DMS153 (cell line): ENCODE results near the gene CNTROB.

Experiments
- DNase-seq: peaks from one replicate; lab custom pipeline; 2025; lab: John Stamatoyannopoulos, UW

CNTROB gene

GRCh38 chr17:7931709-7932482 lies at the start of gene CNTROB, which contains the start of gene TRAPPC1:
TSS of gene CNTROB (plus strand) at chr17:7932206. CDS start at chr17:7933080, 874 bp downstream.
TSS of gene TRAPPC1 (minus strand) at chr17:7931946. CDS start at chr17:7931829, 117 bp downstream.
- DNase-seq = peak; percentile 92

DNA sequence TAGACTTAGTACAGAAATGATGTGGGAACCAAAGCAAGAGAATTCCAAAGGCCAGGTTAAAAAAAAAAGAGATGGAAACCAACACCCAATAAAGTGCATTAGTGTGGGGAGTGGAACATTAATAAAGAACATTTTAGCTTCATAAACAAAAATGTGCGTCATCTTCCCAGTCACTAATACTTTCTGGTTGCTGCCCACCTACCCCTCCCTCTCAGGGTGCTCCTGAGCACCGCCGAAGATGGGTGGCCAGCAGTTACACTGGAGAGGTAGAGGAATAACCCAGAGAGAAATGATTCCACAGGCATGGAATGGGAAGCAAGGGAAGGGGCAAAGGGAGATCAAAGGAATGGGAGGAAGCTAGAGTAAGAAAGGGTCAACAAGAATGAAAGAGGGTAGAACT lies 49.4 kb upstream of the CNTROB start:
- DNase-seq = no peak

GRCh38 chr17:7883781-7884386 lies 48.1 kb upstream of the CNTROB start:
- no peak for DNase-seq

DNA sequence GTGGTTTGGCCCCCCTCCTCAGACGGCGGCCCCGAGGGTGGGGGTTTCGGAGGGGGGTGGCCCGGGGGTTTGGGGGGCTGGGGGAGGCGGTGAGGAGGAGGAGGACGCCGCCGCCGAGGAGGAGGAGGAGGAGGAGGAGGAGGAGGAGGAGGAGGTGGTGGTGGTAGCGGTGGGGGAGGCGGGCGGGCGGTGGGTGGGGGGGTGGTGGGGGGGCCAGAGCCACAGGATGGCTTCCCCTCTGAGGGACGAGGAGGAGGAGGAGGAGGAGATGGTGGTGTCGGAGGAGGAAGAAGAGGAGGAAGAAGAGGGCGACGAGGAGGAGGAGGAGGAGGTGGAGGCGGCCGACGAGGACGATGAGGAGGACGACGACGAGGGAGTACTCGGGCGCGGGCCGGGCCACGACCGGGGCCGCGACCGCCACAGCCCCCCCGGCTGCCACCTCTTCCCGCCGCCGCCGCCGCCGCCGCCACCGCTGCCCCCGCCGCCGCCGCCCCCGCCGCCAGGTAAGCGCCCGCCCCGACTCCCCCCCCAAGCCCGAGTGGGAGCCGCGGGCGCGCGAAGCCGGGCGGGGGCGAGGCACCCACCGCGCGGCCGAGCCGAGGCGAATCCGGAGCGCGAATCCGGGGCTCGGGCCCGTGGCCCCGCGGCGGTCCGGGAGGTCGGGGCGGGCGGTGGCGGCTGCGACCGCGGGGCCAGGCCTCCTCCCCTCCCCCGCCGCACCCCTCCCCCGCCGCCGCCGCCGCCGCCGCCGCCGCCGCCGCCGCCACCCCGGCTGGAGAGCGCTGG lies 47.2 kb upstream of the CNTROB start:
- no peak for DNase-seq

- no peak for DNase-seq
These were observed 46.4 kb upstream of the CNTROB start for GRCh38 chr17:7885367-7886226.

DNA sequence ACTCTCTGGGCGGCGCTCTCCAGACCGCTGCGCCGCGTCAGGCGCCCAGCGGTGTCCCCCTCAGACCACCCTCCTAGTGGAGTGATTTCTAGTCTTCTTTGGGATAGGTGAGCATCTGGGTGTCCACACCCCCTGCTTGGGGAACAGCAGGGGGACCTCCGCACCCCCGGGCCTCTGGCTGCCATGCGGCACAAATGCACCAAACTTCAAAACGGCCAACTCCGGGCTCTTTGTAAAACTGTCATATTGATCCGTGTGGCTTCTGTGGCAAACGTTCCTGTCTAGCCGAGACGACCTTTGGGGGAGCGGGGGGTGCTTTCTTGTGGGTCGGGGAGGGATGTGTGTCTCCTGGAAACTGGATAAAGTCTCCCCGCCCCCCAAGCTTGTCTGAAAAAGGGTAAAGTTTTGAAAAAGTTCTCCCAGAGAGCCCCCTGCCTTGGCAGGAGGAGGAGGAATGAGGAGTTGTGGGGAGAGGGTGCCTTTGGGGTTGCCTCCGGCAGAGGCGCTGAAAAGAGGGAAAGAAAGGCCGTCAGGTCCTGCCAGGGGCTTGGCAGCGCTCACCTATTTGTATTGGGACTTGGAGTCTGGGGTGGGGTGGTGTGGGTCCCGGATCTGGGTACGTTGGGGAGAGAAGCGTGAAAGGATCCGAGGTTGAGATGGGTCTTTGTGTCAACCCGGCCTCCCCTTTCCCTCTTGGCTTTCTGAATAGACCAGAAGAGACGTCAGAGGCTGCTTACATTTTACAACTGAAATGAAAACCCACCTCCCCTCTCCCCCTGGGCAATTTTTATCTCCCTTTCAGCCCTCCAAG lies 45.6 kb upstream of the CNTROB start:
- no peak for DNase-seq

DNA sequence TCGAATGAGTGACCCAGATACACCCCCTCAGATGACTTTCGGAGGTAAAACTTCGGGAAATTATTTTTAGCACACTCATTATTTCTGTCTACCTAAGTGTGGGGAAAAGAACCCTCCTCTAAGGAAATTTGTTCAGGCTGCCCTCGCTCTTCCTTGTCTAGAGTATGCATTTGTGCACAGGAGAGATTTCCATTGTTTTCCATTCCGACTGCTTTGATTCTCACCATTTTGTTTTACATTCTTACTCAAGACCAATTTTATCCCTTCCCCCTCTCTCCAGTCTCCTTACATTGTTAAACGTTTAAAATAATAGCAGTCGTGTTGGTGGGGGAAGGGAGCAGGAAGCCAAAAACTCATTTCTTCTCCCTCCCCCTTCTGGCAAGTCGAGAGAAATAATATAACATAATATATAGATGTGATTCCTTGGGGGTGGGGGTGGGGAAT lies 44.9 kb upstream of the CNTROB start:
- no peak for DNase-seq

GRCh38 chr17:7887482-7888183 lies 44.4 kb upstream of the CNTROB start:
- DNase-seq = peak; percentile 84

DNA sequence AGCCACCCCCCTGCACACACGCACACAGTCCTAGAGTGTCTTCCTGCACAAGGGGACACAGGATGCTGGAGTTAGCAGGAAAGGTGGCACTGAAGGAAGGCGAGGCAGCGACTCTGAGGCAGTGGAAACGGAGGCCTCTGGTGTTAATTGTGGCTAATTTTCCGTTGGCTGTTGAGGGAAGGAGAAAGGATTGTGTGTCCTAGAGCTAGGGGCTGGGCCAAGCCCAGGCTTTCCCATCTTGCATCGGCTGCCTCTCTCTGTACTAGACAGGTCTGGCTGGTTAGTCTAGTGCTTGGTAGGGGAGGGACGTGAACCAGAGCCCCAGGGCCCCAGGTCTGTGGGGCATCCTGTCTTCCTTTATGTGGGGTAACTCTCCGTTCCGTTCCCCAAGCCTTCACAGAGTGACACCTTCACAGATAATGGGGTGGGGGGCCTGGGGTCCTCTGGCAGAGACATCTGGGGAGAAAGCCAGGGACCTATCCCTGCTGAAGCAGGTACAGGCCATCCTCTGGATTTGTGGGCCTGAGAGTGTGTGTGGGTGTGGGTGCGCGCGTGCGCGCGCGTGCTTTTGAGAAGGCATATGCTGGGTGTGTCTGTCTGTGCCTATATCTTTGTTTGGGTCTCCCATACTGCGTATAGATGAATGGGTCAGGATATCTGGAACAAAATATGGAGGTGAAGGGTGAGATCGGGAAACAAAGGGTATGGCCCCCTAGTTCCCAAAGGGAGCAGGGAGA lies 43.7 kb upstream of the CNTROB start, which contains the start of gene CHD3:
CHD3 (plus strand) TSS at position 606 of the 737 bp plus-strand sequence. CDS start 212 bp downstream, outside the sequence.
- DNase-seq = no peak

DNA sequence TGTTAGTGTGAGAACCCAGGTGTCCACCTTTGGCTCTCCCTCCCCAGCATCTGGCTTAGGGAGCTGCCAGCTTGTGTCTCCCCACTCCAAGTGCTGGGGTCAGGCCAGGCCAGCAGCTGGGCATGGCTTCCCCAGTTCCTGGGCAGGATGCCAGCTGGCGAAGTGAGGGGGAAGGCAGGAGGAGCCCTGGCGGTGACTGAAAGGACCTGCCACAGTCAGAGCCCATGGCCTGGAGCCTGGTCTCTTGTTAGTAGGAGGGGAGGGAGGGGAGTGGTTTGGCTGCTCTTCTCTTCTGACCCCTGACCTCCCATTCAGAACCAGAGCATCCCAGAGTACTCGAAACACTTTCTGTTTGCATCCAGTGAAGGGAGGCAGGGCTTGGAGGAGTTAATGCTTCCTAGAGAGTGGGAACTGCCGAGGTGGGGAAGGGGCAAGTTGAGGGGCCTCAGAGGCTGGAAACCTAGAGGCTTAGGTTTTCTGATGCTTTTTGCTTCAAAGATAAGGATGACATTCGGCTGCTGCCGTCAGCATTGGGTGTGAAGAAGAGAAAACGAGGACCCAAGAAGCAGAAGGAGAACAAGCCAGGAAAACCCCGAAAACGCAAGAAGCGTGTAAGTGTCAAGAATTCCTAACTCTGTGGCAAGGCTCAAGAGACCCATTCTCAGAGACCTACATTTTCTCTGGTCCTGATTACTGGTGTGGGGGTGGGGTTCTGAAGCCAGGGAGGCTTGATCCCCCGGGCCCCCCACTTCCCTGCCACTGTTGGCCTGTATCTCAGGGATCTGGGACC lies 42.6 kb upstream of the CNTROB start:
- peak; percentile 82 for DNase-seq

DNA sequence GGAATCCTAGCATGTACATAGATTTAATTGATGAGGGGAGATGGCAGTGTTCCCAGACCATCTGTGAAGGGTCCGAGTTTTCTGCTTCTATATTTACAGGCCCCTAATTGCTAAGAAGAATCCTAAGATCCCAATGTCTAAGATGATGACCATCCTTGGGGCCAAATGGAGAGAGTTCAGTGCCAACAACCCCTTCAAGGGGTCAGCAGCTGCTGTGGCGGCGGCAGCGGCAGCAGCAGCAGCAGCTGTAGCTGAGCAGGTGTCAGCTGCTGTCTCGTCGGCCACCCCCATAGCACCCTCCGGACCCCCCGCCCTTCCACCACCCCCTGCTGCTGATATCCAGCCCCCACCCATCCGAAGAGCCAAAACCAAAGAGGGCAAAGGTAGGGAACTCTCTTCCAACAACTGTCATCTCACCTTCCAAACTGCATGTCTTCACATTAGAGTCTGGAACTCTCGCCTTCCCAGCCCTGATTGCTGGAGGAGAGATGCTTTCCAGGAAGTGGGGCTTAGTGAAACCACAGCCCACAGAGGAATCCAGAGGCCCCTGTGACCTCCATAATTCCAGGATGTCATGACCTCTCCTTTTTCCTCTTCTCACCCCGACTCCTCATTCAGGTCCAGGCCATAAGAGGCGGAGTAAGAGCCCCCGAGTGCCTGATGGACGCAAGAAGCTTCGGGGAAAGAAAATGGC lies 38.7 kb upstream of the CNTROB start:
- no peak for DNase-seq

- no peak for DNase-seq
These were observed 37.8 kb upstream of the CNTROB start for GRCh38 chr17:7894226-7894625.

- no peak for DNase-seq
These were observed 37.1 kb upstream of the CNTROB start for GRCh38 chr17:7894866-7895265.

GRCh38 chr17:7897090-7897489 lies 34.9 kb upstream of the CNTROB start:
- DNase-seq = no peak

GRCh38 chr17:7897773-7898172 lies 34.2 kb upstream of the CNTROB start:
- no peak for DNase-seq

DNA sequence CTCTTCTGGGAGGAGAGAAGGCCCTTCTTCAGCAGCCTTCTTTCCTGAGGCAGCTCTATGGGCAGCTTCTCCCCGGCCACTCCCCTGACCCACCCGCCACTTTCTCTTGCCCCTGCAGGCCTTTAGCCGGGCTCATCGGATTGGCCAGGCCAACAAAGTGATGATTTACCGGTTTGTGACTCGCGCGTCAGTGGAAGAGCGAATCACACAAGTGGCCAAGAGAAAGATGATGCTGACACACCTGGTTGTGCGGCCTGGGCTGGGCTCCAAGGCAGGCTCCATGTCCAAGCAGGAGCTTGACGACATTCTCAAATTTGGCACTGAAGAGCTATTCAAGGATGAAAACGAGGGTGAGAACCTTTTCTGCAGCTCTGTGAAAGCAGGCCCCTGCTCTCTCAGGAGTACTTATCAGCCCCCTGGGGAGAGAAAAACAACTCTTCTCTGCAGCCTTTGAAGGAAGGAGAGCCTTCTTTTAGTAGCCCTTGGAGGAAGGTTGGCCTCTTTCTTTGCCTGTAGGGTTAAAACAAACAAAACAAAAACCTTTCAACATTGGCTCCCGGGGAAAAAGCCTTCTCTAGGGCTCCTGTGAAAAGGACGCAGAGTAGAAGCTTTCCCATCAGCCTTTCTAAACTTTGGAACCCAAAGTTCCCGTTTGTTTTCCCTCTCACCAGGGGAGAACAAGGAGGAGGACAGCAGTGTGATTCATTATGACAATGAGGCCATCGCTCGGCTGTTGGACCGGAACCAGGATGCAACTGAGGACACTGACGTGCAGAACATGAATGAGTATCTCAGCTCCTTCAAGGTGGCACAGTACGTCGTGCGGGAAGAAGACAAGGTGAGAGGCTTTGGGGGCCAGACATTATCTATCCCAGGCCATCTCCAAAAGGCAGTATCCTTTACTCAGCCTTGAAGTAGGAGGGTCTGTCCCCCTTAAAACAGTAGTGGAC lies 28.6 kb upstream of the CNTROB start:
- DNase-seq = no peak

DNA sequence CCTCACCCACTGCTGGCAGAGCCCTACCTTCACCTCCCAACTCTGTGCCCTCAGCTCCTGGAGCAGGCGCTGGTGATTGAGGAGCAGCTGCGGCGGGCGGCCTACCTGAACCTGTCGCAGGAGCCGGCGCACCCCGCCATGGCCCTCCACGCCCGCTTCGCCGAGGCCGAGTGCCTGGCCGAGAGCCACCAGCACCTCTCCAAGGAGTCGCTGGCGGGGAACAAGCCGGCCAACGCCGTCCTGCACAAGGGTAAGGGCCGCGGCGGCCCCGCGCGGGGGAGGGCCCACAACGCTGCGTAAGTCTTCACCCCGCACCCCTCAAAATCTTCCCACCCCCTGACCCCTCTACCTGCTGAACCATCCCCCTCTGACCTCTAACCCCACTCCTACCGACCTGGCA lies 22.9 kb upstream of the CNTROB start:
- DNase-seq = no peak
